Measurements from ENCODE around the gene SIAH1. TPM values are rescaled to one million over a fixed set of nuclear protein-coding genes. Genes with fewer than 3 reads are reported as not detected.

SIAH1 gene
- total RNA-seq, 1 experiment from 2014 or later = 27.2 TPM

- Histone ChIP-seq H3K4me1 (peaks cover 9% of the 10 kb centered on the region), H3K9me3 (no peaks in the 10 kb centered on the region), H3K36me3 (ENCODE audit: control insufficient read depth, insufficient read depth, low read length) (no peaks in the 10 kb centered on the region), H3K4me3 (ENCODE audit: low read depth, low read length) (no peak overlapping the region), H3K27me3 (replicated peaks; ENCODE audit: control insufficient read depth, insufficient read depth, low read length) (no peaks in the 10 kb centered on the region)
- ChIA-PET POLR2A (no interaction called here), CTCF (no interaction called here)
- BruUV-seq (replicated peaks) = no TSS peak
- no peak for DNase-seq
- intact Hi-C loops (cut with micrococcal nuclease; ENCODE audit: unreplicated experiment) = no loop called here
- Mint-ChIP-seq H3K27me3 (ENCODE audit: insufficient read depth, unreplicated experiment) (no peaks in the 10 kb centered on the region), H3K36me3 (ENCODE audit: insufficient read depth, unreplicated experiment) (no peaks in the 10 kb centered on the region), H3K4me3 (ENCODE audit: unreplicated experiment) (no peak overlapping the region), H3K4me1 (ENCODE audit: low read depth, unreplicated experiment) (no peaks in the 10 kb centered on the region), H3K27ac (ENCODE audit: unreplicated experiment) (no peak overlapping the region), H3K9me3 (ENCODE audit: unreplicated experiment) (no peaks in the 10 kb centered on the region)
- no peak for TF ChIP-seq CTCF (IDR thresholded peaks at IDR 0.05; ENCODE audit: insufficient read depth in 1 of 2, low read depth in 1 of 2, low read length in 1 of 2, severe bottlenecking in 1 of 2, unreplicated experiment in 1 of 2)
Observed at GRCh38 chr16:48430890-48431289, 45.7 kb upstream of the SIAH1 start.

- intact Hi-C loops (cut with micrococcal nuclease; ENCODE audit: unreplicated experiment) = no loop called here
- POLR2A ChIA-PET = no interaction called here
Observed at GRCh38 chr16:48426244-48427141, 41.3 kb upstream of the SIAH1 start.

GRCh38 chr16:48422537-48422936, 37.3 kb upstream of the SIAH1 start:
- no TSS peak for BruUV-seq (replicated peaks)
- H3K4me3 ChIP-seq (ENCODE audit: low read depth, low read length) = no peak overlapping the region
- Mint-ChIP-seq H3K27me3 (ENCODE audit: insufficient read depth, unreplicated experiment) (no peaks in the 10 kb centered on the region), H3K9me3 (ENCODE audit: unreplicated experiment) (no peaks in the 10 kb centered on the region), H3K27ac (ENCODE audit: unreplicated experiment) (no peak overlapping the region), H3K4me1 (ENCODE audit: low read depth, unreplicated experiment) (no peaks in the 10 kb centered on the region), H3K36me3 (ENCODE audit: insufficient read depth, unreplicated experiment) (no peaks in the 10 kb centered on the region), H3K4me3 (ENCODE audit: unreplicated experiment) (no peak overlapping the region)
- ChIA-PET POLR2A (no interaction called here), CTCF (no interaction called here)
- no peaks in the 10 kb centered on the region for H3K4me1 ChIP-seq
- H3K9me3 ChIP-seq = no peaks in the 10 kb centered on the region
- H3K36me3 ChIP-seq (ENCODE audit: control insufficient read depth, insufficient read depth, low read length) = no peaks in the 10 kb centered on the region
- no peaks in the 10 kb centered on the region for H3K27me3 ChIP-seq (replicated peaks; ENCODE audit: control insufficient read depth, insufficient read depth, low read length)
- no peak for TF ChIP-seq CTCF (IDR thresholded peaks at IDR 0.05; ENCODE audit: insufficient read depth in 1 of 2, low read depth in 1 of 2, low read length in 1 of 2, severe bottlenecking in 1 of 2, unreplicated experiment in 1 of 2)
- intact Hi-C loops (cut with micrococcal nuclease; ENCODE audit: unreplicated experiment) = no loop called here
- DNase-seq = no peak

More at GRCh38 chr16:48426244-48427141, 41.3 kb upstream of the SIAH1 start:
- BruUV-seq (replicated peaks) = no TSS peak
- Mint-ChIP-seq H3K4me3 (ENCODE audit: unreplicated experiment) (no peak overlapping the region), H3K9me3 (ENCODE audit: unreplicated experiment) (no peaks in the 10 kb centered on the region), H3K36me3 (ENCODE audit: insufficient read depth, unreplicated experiment) (no peaks in the 10 kb centered on the region), H3K4me1 (ENCODE audit: low read depth, unreplicated experiment) (no peaks in the 10 kb centered on the region), H3K27me3 (ENCODE audit: insufficient read depth, unreplicated experiment) (no peaks in the 10 kb centered on the region), H3K27ac (ENCODE audit: unreplicated experiment) (no peak overlapping the region)
- Histone ChIP-seq H3K36me3 (ENCODE audit: control insufficient read depth, insufficient read depth, low read length) (no peaks in the 10 kb centered on the region), H3K4me3 (ENCODE audit: low read depth, low read length) (no peak overlapping the region), H3K27me3 (replicated peaks; ENCODE audit: control insufficient read depth, insufficient read depth, low read length) (no peaks in the 10 kb centered on the region), H3K4me1 (no peaks in the 10 kb centered on the region), H3K9me3 (no peaks in the 10 kb centered on the region)
- DNase-seq = no peak
- CTCF ChIA-PET = no interaction called here
- no peak for TF ChIP-seq CTCF (IDR thresholded peaks at IDR 0.05; ENCODE audit: insufficient read depth in 1 of 2, low read depth in 1 of 2, low read length in 1 of 2, severe bottlenecking in 1 of 2, unreplicated experiment in 1 of 2)
